HepG2 (cell line): Measurements from ENCODE around the gene CAMTA1. TPM values are rescaled to one million over a fixed set of nuclear protein-coding genes. Genes with fewer than 3 reads are reported as not detected.

Source experiments
- ATAC-seq: fragments of 200-7000 bp; cut with Tn5 transposase; 3 replicates; pipeline ENCODE4 v1.9.1; 2020; ENCODE audit warnings: mild to moderate bottlenecking, moderate library complexity
- BruUV-seq: library from RNA; stranded (reverse); fragments of 400-500 nt; replicated peaks from 2 replicates; lab custom pipeline; 2021; lab: Mats Ljungman, UMichigan
- CTCF ChIA-PET: fragments of 300-600 bp; formaldehyde crosslinking; extraction: SDS; loops from one replicate; lab custom pipeline; 2021; ENCODE audit warnings: low total read pairs, inconsistent platforms, low intra/inter-chr PET ratio; lab: Yijun Ruan, JAX
- POLR2A ChIA-PET: fragments of 350-600 bp; sonication (Branson Sonifier 250); formaldehyde crosslinking; loops from one replicate; lab custom pipeline; 2020; ENCODE audit warnings: antibody characterized with exemption, inconsistent platforms; lab: Yijun Ruan, JAX
- DNase-seq: peaks from one replicate; pipeline ENCODE4 v3.0.0-alpha.2; 2015; ENCODE audit warnings: low spot score
- FAIRE-seq: peaks from 3 replicates; lab custom pipeline; 2011; peaks lifted over from hg19 to GRCh38; lab: Jason Lieb, UNC
- H2AFZ ChIP-seq: one replicate; pipeline ENCODE4 v1.6.1; 2011; ENCODE audit warnings: low read length, inconsistent platforms
- H3K27ac ChIP-seq: fragments of 300-600 bp; 3 replicates; pipeline ENCODE4 v1.8.0; 2011; ENCODE audit warnings: mixed run types, mild to moderate bottlenecking, mixed read lengths, low read length, inconsistent platforms; ENCODE audit not compliant: insufficient read depth; ENCODE audit errors: extremely low read length
- H3K27me3 ChIP-seq, 2 experiments: fragments of 200-600 bp in 1 of 2; 2 replicates in 1 of 2; 3 replicates in 1 of 2; pipeline versions ENCODE4 v1.6.0 to v1.8.0; 2011; ENCODE audit warnings: low read length in 2 of 2, mild to moderate bottlenecking in 2 of 2, moderate library complexity in 2 of 2, inconsistent platforms in 1 of 2; ENCODE audit not compliant: insufficient read depth in 2 of 2, control insufficient read depth in 1 of 2
- H3K36me3 ChIP-seq, 2 experiments: fragments of 200-600 bp in 1 of 2; replicated peaks in 1 of 2; 2 replicates in 1 of 2; 3 replicates in 1 of 2; pipeline versions ENCODE4 v1.5.1 to v1.8.0; 2011; ENCODE audit warnings: low read length in 2 of 2, inconsistent platforms in 1 of 2; ENCODE audit not compliant: insufficient read depth in 2 of 2, control insufficient read depth in 1 of 2
- H3K4me1 ChIP-seq: 2 replicates; pipeline ENCODE4 v1.5.1; 2012; ENCODE audit warnings: low read length, inconsistent platforms; ENCODE audit not compliant: insufficient read depth
- H3K4me2 ChIP-seq: 2 replicates; pipeline ENCODE4 v1.6.0; 2011; ENCODE audit warnings: low read depth, low read length, inconsistent platforms
- H3K4me3 ChIP-seq, 3 experiments: fragments of 200-600 bp in 1 of 3; sonication (generic), shearing (Covaris generic) in 1 of 3; replicated peaks in 1 of 3; 2 replicates each; pipeline ENCODE4 v1.5.1; 2011 to 2016; ENCODE audit warnings: low read length in 3 of 3, inconsistent platforms in 2 of 3, low read depth in 2 of 3, mild to moderate bottlenecking in 2 of 3, control low read depth in 1 of 3, mixed read lengths in 1 of 3; ENCODE audit not compliant: insufficient read depth in 1 of 3
- H3K79me2 ChIP-seq: one replicate; pipeline ENCODE4 v1.6.1; 2011; ENCODE audit warnings: low read length, inconsistent platforms; ENCODE audit not compliant: insufficient read depth
- H3K9ac ChIP-seq: 2 replicates; pipeline ENCODE4 v1.6.0; 2011; ENCODE audit warnings: mild to moderate bottlenecking, low read depth, low read length, inconsistent platforms; ENCODE audit not compliant: insufficient read depth
- H3K9me3 ChIP-seq: 2 replicates; pipeline ENCODE4 v1.5.1; 2012; ENCODE audit warnings: mild to moderate bottlenecking, low read length
- H4K20me1 ChIP-seq: 2 replicates; pipeline ENCODE4 v1.6.0; 2011; ENCODE audit warnings: inconsistent platforms, mild to moderate bottlenecking, low read length, moderate library complexity; ENCODE audit not compliant: insufficient read depth
- FOSL1 ChIP-seq: sonication (generic); formaldehyde crosslinking; IDR thresholded peaks from 2 replicates; pipeline ENCODE4 v1.9.0; 2021; ENCODE audit warnings: missing genetic modification reagents, borderline replicate concordance
- JUNB ChIP-seq: sonication (generic); formaldehyde crosslinking; IDR thresholded peaks from 2 replicates; pipeline ENCODE4 v1.8.0; 2022; ENCODE audit warnings: missing genetic modification reagents, mild to moderate bottlenecking, borderline replicate concordance
- MAFF ChIP-seq: IDR thresholded peaks from 2 replicates; pipeline ENCODE4 v1.6.1; 2011; ENCODE audit warnings: low read depth, low read length, improper control_type of control experiment
- MXI1 ChIP-seq: IDR thresholded peaks from 3 replicates; pipeline ENCODE4 v1.6.1; 2012; ENCODE audit warnings: low read depth, low read length, inconsistent platforms, borderline replicate concordance
- PITX1 ChIP-seq: sonication (generic); formaldehyde crosslinking; IDR thresholded peaks from 2 replicates; pipeline ENCODE4 v1.5.1; 2020; ENCODE audit warnings: mild to moderate bottlenecking, missing genetic modification reagents
- SMARCE1 ChIP-seq: fragments of 450-650 bp; IDR thresholded peaks from 2 replicates; pipeline ENCODE4 v1.6.1; 2017; ENCODE audit warnings: borderline replicate concordance
- TCF7 ChIP-seq: sonication (generic); IDR thresholded peaks from 2 replicates; pipeline ENCODE4 v1.6.1; 2016; ENCODE audit warnings: antibody characterized with exemption, low read depth
- ZC3H13 ChIP-seq: sonication (generic); formaldehyde crosslinking; IDR thresholded peaks from 2 replicates; pipeline ENCODE4 v1.8.1; 2023; ENCODE audit warnings: mild to moderate bottlenecking, missing genetic modification reagents, moderate library complexity
- WGBS: methylation state at CpG from one replicate; pipeline ENCODE4 v1.1.6; 2017; ENCODE audit warnings: low lambda C conversion rate; 5-methylcytosine and 5-hydroxymethylcytosine counted together
- in situ Hi-C: cut with HindIII; loops from 2 replicates; pipeline ENCODE4 v1.10.0; 2017; ENCODE audit warnings: low pct_unique_long_range_greater_than_20kb; ENCODE audit not compliant: extremely low pct_ligation_motif_present
- intact Hi-C: fragments of 100-400 bp; cut with micrococcal nuclease; formaldehyde crosslinking; loops from one replicate; pipeline ENCODE4 v1.10.0; 2022; ENCODE audit not compliant: unreplicated experiment
- polyA plus RNA-seq, 8 experiments: library from polyadenylated mRNA; depleted of rRNA in 3 of 8; stranded (reverse) in 7 of 8; unstranded in 1 of 8; fragments of >200 nt; fragmentation: Illumina TruSeq in 4 of 8; extraction: Trizol in 4 of 8; gene quantifications; 2 replicates each; pipeline versions ENCODE4 v1.2.1 to v1.2.3, GENCODE V29; 2011 to 2016; ENCODE audit warnings: low read depth in 4 of 8, missing spikeins in 1 of 8, mixed read lengths in 1 of 8; ENCODE audit not compliant: insufficient read depth in 1 of 8
- total RNA-seq, 5 experiments: library from RNA; depleted of rRNA; stranded (reverse); fragments of >200 nt; fragmentation: Illumina TruSeq; extraction: Trizol; gene quantifications; 2 replicates each; pipeline ENCODE4 v1.2.3, GENCODE V29; 2016; ENCODE audit warnings: low read depth in 1 of 5
- TF ChIP-seq, protein P1 (sequence below): sonication (generic); formaldehyde crosslinking; IDR thresholded peaks from 2 replicates; pipeline ENCODE4 v1.5.0; 2020; ENCODE audit warnings: mild to moderate bottlenecking, missing genetic modification reagents
- TF ChIP-seq, protein P2 (sequence below): sonication (generic); formaldehyde crosslinking; IDR thresholded peaks from 2 replicates; pipeline ENCODE4 v1.8.0; 2022; ENCODE audit warnings: low read depth, missing genetic modification reagents
- TF ChIP-seq, protein P3 (sequence below), 2 experiments: IDR thresholded peaks; 2 replicates each; pipeline ENCODE4 v1.6.1; 2011 to 2012; ENCODE audit warnings: low read length in 2 of 2, borderline replicate concordance in 1 of 2, low read depth in 1 of 2, mild to moderate bottlenecking in 1 of 2, moderate library complexity in 1 of 2
- TF ChIP-seq, protein P4 (sequence below): sonication (generic); formaldehyde crosslinking; IDR thresholded peaks from 2 replicates; pipeline ENCODE4 v1.5.0; 2020; ENCODE audit warnings: missing genetic modification reagents
- TF ChIP-seq, protein P5 (sequence below): sonication (generic); formaldehyde crosslinking; IDR thresholded peaks from 2 replicates; pipeline ENCODE4 v1.8.0; 2022; ENCODE audit warnings: mild to moderate bottlenecking, missing genetic modification reagents, borderline replicate concordance

Gene CAMTA1
- total and polyA plus RNA-seq, 2 of the 13 experiments (the other 11 are each of a cell fraction or from before 2014, with no cell fraction given) = 25.0 to 36.4 TPM

DNA sequence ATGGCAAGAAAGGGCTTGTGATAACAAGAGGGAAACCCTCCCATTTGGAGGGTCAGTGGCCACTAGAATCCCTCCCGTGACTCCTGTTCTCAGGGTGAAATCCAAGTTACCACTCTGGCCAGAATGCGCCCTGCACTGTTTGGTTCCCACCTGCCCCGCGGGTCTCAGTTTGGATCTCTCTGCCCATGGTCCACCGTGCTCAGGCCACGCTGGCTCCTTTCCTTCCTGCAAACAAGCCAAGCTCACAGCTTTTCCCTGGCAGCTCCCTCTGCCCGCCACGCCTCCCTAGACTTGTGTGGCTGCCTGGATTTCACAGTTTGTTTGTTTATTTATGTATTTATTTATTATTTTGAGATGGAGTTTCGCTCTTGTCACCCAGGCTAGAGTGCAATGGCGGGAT is 806.3 kb downstream of the CAMTA1 start (continued):
- no peak for TF ChIP-seq TCF7
- TF ChIP-seq PITX1 (CRISPR knock-in tag) = no peak
- no peak for TF ChIP-seq ZC3H13 (CRISPR knock-in tag)

DNA sequence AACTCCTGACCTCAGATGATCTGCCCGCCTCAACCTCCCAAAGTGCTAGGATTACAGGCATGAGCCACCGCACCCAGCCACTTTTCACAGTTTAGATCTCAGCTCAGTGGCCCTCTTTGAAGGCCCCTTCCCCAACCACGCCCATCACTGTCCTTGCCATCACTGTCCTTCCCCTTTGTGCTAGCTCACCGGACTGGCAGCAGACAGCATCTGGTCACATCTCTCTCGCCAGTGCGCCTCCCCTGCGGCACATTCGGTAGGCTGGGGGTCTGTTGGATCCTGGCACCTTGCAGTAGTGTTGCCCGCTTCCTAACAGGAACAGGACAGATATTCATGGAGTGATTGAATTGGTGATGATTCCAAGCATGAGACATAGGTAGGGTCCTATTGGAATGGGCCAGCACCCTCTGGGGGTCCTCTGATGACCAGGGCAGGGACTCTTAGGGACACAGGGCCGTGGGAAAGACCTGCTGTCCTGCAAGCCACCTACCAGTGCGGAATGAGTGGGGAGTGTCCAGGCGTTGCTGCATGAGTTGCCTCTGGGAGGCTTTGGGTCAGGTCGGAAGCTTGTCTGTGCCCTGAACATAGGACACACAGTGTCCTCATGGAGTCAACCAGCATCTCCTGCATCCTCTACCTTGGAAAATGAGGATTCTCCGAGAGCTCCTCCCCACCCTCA is 807.0 kb downstream of the CAMTA1 start:
- peaks cover 4 to 58% of the 10 kb centered on the region in 2 experiments for H3K27me3 ChIP-seq
- CTCF ChIA-PET = no interaction called here
- no peaks in the 10 kb centered on the region for H3K79me2 ChIP-seq
- H3K9ac ChIP-seq = no peak overlapping the region
- no peak overlapping the region for H3K4me2 ChIP-seq
- H4K20me1 ChIP-seq = no peaks in the 10 kb centered on the region
- no peak overlapping the region for H3K4me3 ChIP-seq
- DNase-seq = no peak
- no peak for ATAC-seq
- no peaks in the 10 kb centered on the region for H3K9me3 ChIP-seq
- no TSS peak for BruUV-seq
- POLR2A ChIA-PET = no interaction called here
- in situ Hi-C loops = no loop called here
- H3K4me1 ChIP-seq = no peaks in the 10 kb centered on the region
- no peak overlapping the region for H2AFZ ChIP-seq
- no peak overlapping the region for H3K27ac ChIP-seq
- FAIRE-seq = no peak
- WGBS = 37% methylated on average over 11 of the region's 14 CpGs
- H3K36me3 ChIP-seq = no peaks in the 10 kb centered on the region
- intact Hi-C loops = no loop called here
- TF ChIP-seq, protein P1, sequence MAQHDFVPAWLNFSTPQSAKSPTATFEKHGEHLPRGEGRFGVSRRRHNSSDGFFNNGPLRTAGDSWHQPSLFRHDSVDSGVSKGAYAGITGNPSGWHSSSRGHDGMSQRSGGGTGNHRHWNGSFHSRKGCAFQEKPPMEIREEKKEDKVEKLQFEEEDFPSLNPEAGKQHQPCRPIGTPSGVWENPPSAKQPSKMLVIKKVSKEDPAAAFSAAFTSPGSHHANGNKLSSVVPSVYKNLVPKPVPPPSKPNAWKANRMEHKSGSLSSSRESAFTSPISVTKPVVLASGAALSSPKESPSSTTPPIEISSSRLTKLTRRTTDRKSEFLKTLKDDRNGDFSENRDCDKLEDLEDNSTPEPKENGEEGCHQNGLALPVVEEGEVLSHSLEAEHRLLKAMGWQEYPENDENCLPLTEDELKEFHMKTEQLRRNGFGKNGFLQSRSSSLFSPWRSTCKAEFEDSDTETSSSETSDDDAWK (CRISPR knock-in tag) = no peak
- no peak for TF ChIP-seq JUNB (CRISPR knock-in tag)
- TF ChIP-seq, protein P2, sequence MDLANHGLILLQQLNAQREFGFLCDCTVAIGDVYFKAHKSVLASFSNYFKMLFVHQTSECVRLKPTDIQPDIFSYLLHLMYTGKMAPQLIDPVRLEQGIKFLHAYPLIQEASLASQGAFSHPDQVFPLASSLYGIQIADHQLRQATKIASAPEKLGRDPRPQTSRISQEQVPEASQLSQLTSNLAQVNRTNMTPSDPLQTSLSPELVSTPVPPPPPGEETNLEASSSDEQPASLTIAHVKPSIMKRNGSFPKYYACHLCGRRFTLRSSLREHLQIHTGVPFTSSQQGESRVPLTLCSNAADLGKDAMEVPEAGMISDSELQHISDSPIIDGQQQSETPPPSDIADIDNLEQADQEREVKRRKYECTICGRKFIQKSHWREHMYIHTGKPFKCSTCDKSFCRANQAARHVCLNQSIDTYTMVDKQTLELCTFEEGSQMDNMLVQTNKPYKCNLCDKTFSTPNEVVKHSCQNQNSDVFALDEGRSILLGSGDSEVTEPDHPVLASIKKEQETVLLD (CRISPR knock-in tag) = no peak
- TF ChIP-seq MAFF = no peak
- TF ChIP-seq, protein P3, sequence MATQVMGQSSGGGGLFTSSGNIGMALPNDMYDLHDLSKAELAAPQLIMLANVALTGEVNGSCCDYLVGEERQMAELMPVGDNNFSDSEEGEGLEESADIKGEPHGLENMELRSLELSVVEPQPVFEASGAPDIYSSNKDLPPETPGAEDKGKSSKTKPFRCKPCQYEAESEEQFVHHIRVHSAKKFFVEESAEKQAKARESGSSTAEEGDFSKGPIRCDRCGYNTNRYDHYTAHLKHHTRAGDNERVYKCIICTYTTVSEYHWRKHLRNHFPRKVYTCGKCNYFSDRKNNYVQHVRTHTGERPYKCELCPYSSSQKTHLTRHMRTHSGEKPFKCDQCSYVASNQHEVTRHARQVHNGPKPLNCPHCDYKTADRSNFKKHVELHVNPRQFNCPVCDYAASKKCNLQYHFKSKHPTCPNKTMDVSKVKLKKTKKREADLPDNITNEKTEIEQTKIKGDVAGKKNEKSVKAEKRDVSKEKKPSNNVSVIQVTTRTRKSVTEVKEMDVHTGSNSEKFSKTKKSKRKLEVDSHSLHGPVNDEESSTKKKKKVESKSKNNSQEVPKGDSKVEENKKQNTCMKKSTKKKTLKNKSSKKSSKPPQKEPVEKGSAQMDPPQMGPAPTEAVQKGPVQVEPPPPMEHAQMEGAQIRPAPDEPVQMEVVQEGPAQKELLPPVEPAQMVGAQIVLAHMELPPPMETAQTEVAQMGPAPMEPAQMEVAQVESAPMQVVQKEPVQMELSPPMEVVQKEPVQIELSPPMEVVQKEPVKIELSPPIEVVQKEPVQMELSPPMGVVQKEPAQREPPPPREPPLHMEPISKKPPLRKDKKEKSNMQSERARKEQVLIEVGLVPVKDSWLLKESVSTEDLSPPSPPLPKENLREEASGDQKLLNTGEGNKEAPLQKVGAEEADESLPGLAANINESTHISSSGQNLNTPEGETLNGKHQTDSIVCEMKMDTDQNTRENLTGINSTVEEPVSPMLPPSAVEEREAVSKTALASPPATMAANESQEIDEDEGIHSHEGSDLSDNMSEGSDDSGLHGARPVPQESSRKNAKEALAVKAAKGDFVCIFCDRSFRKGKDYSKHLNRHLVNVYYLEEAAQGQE (IDR thresholded peaks at IDR 0.05; ENCODE audit: borderline replicate concordance in 1 of 2, low read depth in 1 of 2, low read length in 2 of 2) = no peak
- TF ChIP-seq MXI1 = no peak
- TF ChIP-seq SMARCE1 = no peak
- no peak for TF ChIP-seq FOSL1 (CRISPR knock-in tag)
- TF ChIP-seq, protein P4, sequence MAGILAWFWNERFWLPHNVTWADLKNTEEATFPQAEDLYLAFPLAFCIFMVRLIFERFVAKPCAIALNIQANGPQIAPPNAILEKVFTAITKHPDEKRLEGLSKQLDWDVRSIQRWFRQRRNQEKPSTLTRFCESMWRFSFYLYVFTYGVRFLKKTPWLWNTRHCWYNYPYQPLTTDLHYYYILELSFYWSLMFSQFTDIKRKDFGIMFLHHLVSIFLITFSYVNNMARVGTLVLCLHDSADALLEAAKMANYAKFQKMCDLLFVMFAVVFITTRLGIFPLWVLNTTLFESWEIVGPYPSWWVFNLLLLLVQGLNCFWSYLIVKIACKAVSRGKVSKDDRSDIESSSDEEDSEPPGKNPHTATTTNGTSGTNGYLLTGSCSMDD = no peak
- TF ChIP-seq, protein P5, sequence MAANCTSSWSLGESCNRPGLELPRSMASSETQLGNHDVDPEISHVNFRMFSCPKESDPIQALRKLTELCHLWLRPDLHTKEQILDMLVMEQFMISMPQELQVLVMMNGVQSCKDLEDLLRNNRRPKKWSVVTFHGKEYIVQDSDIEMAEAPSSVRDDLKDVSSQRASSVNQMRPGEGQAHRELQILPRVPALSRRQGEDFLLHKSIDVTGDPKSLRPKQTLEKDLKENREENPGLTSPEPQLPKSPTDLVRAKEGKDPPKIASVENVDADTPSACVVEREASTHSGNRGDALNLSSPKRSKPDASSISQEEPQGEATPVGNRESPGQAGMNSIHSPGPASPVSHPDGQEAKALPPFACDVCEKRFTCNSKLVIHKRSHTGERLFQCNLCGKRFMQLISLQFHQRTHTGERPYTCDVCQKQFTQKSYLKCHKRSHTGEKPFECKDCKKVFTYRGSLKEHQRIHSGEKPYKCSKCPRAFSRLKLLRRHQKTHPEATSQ = no peak
